ENCODE results near the gene SLC26A1.

SLC26A1 gene, protein sequence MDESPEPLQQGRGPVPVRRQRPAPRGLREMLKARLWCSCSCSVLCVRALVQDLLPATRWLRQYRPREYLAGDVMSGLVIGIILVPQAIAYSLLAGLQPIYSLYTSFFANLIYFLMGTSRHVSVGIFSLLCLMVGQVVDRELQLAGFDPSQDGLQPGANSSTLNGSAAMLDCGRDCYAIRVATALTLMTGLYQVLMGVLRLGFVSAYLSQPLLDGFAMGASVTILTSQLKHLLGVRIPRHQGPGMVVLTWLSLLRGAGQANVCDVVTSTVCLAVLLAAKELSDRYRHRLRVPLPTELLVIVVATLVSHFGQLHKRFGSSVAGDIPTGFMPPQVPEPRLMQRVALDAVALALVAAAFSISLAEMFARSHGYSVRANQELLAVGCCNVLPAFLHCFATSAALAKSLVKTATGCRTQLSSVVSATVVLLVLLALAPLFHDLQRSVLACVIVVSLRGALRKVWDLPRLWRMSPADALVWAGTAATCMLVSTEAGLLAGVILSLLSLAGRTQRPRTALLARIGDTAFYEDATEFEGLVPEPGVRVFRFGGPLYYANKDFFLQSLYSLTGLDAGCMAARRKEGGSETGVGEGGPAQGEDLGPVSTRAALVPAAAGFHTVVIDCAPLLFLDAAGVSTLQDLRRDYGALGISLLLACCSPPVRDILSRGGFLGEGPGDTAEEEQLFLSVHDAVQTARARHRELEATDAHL

DNA sequence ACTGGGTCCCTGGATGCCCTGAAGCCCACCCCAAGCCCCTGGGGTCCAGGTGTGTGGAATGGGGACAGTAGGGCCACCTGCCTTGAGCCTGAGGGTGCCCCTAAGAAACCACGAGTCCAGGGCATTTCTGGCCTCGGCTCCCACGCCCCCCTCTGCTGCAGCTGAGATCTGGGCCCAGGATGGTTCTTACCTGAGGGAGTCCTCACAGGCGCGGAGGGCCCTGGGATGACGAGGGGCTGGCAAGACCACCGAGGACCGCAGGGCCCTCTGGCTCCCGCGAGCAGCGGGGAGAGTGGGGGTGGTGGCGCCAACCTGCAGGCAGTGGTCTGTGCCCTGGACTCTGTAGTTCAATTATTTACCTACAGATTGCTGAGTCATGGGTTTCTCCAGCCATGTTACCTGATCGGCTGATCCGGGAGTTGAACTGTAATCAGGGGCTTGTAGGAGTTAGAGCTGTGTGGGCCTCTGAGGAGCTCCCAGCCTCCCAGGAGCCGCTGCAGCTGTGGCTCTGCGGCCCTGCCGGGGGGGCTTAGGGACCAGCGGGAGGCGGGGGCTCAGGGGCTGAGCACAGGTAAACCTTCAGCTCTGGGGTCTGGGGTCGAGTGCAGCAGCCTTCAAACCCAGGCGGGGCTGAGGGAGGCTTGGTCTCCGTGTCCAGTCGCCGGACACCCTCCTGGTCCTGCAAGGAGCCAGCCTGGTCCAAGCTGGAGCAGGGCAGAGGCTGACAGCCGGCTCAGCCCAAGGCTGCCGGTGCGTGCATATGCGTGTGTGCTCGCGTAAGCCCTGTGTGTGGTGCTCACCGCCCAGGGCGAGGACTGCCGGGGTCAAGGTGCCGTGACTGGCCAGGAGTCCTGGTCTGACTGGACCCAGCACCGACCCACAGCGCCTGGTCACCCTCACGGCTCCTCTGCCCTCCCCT lies at the start of gene SLC26A1:
TSS of gene SLC26A1 (minus strand) at position 294 of the 919 bp plus-strand sequence. CDS start 1,701 bp downstream, outside the sequence.
- no peak for DNase-seq

DNA sequence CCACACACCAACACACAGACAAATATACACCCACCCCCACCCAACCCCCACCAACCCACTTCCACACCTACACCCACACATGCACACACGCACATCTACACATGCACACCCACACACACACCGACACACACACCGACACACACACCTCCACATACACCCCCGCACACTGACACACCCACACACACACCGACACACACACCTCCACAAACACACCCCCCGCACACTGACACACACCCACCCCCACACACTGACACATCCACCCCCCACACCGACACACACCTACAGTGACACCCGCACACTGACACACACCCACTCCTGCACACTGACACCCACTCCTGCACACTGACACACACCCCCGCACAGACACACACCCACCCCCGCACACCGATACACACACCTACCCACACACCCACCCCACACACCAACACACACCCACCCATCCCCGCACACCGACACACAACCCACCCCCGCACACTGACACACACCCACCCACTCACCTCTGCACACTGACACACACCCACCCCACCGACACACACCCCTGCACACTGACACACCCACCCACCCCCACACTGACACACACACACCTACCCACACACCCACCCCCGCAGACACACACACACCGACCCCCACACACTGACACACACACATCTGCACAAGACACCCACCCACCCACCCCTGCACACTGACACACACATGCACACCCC lies 49.3 kb upstream of the SLC26A1 start:
- no peak for DNase-seq

DNA sequence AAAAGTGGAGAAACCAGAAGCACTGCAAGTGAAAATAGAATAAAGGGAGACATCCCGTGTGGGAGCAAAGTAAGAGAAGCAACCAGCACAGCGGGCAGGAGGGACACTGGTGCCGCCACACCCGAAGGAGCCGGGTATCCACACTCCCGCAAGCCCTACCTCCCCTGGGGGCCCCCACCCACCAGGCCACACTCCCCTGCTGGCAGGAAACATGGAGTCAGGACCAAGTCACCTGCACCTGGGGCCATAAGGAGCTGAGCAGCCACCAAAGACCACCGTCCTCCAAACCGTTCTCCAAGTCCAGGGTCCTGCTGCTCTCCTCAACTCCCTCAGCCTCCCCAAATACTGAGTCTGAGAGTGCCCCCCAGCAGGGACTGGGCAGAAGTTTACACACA lies 48.7 kb upstream of the SLC26A1 start:
- no peak for DNase-seq

DNA sequence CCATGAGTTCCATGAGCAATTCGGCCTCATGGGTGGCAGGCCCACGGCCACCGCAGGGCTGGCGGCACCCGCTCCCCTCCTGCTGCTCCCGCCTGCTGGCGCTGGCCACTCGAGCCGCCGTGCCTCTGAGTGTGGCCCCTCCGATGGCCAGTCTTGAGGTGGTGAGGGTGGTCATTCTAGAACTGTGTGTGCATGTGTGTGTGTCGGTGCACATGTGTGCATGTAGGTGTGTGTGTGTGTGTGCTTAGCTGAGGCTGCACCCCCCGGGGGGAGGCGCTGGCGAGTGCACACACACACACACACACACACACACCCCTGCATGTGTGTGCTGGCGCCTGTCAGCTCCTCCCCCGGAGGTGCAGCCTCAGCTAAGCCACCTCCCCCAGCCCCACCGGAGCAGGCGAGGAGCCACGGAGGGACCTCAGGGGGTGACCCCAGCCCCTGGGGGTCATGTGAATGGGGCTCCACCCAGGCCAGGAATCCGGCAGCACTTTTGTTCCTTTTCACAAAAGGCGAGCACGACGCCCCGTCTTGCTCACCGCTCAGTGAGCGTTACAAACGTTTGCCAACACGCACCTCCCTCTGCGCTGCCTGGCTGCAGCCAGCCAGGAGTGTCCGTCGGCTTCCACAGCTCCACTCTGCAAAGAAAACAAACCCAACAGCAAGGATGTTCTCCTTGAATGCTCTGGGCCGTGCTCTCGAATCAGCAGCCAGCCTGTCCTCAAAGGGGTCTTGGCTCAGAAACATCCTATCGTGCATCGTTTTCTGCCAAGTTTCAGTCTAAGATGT lies 48.1 kb upstream of the SLC26A1 start:
- DNase-seq = peak; percentile 54

DNA sequence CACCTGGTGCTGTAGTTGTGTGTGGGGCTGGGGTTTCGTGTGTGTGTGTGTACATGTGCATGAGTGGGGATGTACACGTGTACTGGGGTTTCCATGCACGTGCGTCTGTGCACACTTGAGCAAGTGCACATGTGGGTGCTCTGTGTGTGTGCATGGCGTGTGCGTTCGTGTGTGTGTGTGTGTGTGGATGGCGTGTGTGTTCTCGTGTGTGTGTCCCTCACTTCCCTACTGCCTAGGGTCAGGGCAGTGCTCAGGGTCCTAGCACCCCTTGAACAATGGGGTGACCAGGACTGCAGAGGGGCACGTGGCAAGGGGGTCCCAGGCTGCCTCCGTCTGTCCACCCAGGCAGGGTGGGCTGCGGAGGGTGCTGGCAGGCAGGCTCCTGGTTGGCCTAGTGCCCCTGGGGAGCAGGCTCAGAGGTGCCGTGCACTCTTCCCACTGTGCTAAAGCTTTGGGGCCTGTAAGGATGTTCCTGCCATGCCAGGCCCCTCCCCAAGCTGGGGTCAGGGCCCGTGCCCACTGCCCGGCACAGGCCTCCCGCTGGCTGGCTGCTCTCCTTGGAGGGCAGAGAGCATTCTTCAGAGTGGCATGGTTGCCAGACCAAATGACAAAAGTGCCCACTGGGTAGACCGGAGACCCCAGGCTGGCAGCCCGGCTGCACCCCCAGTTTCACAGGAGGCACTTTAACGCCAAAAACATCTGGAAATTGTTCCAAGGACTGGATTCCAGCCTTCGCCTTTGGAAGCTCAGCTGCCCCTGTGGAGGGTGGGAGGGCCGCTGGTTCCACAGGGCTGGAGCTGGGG lies 47.3 kb upstream of the SLC26A1 start:
- DNase-seq = no peak

DNA sequence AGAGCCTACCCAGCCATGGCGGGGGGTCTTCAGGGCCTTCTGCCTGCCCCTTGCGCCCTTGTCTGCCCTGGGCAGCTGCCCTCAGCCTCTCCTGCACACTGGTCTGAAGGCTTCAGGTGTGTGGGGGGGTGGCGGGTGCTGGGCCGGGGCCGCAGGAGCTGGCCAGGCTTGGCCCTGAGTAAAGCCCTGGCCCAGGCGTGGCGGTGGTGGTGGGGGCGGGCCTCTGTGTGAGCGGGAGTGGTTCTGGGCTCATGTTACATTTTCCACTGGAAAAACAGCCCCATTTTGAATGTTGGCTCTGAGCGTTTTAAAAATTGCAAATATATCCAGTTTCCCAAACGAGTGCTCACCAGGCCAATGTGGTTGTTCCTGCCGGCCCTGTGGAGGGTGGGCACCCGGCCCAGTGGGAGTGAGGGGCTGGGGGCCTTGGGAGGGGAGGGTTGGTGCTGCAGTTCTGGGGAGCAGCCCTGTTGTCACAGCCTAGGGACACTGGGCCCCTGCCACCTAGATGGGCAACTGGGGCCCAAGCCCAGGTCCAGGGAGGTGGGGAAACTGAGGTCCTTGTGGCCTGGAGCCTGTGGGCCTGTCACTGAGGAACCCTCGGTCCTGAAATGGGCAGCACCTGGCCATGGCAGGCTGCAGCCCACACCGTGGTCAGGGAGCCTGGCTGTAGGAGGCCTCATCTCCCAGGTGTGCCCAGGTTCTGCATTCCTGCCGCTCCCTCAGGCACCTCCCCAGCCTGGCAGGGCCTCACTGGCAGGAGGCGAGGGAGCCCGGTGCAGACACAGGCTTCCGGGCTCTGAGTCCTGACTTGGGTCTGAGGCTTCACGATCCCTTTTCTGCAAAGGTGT lies 46.5 kb upstream of the SLC26A1 start:
- peak; percentile 46 for DNase-seq

DNA sequence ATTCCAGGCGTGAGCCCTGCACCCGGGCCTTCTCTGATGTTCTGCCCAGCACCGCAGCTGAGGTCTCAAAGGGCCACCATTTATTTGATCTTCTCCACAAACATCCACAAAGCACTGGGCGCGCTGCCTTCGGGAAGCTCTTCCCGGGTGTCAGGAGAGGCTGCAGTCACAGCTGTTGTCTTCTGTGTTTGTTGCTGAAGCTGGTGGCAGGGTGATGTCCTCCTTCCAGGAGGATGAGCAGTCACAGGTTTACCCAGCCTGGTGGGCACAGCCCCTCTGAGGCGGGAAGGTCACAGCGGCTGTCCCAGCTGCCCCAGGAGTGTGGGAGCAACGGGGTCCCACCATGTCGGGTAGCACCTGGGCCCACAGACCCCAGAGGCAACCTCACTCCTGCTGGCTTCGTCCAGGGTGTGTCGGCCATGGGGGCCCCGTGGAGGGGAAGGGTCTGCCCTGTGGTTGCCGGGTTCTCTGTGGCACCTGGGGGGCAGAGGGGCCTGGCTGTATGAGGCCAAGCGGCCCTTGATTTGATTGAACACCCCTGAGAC lies 45.8 kb upstream of the SLC26A1 start:
- no peak for DNase-seq

DNA sequence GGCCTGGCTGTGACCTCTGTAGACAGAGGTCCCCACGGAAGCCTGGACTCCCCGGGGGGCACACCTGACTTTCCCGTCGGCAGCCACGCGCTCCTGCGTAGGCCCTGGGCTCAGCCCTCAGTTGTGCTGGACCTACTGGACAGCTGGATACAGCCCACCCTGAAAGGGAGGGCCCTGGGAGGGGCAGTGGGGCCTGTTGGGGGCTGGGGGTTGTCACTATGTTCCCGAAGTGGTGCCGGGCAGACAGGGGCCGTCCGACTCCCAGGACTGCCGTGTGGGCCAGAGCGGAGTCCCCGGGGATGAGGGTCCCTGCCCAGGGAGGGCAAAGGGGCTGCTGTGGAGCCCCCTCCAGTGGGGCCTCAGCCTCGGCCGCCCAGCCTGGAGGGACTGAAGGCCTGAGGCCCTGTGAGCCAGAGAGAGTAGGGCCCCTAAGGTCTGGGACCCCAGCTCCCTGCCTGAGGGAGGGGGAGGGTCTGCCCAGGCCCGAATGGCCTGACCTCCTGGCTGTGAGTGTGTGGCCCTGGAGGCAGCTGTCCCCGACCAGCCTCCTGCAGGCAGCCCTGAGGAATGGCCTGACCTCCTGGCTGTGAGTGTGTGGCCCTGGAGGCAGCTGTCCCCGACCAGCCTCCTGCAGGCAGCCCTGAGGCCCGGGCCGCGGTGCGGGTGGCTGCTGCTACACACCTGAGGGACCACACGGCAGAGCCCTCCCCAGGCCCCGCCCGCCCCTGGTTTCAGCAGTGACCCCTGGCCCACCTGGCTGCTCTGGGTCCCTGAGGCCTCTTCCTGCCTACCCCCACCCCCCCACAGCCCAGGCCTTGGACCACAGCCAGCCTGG lies 44.0 kb upstream of the SLC26A1 start:
- no peak for DNase-seq

DNA sequence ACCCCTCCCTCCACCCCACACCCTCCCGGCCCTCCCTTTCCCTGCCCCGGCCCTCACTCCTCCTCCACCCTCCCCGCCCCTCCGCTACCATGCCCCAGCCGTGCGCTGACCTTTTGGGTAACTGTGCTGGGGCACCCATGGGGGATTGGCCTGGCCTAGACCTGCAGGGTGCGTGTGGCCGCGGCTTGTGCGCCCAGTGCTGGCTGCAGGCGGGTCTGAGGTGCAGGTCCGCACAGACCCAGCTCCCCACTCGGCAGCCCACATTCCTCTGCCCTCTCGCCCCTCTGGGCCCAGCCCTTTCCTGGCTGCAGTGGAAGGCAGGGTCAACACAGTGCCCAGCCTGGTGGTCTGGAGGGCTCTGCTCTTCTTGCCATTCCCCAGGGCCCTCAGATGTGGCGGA lies 42.9 kb upstream of the SLC26A1 start:
- no peak for DNase-seq

DNA sequence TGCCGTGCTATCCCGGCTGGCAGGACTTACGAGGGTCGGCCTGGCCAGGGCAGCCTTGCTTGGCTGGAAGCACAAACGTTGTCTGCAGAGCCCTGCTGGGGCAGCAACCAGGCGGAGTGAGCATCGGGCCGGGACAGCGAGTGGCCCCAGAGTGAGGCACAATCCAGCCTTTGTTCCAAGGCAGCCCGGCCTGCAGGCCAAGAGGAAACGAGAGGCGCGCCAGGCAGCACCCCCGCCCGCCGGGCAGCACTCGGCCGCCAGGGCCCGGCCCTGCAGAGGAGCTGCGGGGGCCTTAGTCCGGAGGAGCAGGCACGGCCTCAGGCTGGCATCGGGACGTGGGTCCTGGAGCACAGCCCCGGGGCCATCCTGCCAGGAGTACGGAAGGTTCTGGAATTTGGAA lies 42.3 kb upstream of the SLC26A1 start:
- no peak for DNase-seq

DNA sequence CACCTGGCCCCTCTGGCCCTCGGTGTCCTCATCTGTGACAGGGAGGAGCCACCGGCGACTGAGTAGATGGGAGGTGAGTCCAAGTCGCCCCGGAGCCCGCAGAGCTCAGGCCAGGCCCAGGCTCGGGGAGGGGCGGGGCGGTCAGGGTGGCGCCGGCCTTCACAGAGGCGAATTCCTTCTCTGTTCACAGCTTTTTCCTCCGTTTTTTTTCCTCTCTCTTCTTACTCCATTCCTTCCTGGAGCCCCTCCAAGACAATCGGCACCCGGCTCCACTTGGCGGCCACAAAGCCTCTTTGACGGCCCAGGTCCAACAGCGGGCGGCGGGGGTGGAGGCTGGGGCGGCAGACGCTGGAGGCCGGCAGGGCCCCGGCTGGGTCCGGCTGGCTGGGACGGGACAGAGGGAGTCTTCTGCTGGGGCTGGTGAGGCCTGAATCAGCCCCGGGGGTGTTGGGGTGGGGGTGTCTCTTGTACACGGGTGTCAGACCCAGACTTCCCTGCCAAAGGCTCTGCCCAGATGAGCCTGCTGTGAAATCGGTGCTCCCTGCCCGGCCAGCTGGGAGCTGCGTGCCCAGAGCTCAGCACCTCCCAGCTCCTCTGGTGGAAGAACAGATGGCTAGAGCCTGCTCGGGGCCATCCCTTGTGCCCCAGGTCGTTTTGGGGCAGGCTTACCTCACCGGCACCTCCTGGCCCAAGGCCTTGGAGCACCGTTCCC lies 40.8 kb upstream of the SLC26A1 start:
- no peak for DNase-seq

DNA sequence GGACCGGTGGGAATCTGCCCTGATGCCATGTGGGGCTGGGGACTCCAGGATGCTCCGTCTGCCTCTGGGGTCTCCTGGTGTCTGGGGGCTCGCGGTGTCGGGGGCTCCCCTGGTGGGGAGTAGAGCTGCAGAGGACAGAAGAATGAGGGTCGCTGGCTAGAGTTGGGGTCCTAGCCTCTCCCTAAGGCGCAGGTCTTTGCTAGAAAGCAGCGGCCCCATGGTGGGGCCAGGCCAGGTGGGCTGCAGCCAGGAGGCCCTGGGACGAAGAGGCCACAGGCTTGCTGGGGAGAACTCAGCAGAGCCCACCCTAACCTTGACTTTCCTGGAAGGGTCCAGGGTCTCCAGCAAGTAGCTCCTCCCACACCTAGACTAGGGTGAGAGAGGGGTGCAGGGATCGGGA lies 39.7 kb upstream of the SLC26A1 start:
- DNase-seq = no peak

DNA sequence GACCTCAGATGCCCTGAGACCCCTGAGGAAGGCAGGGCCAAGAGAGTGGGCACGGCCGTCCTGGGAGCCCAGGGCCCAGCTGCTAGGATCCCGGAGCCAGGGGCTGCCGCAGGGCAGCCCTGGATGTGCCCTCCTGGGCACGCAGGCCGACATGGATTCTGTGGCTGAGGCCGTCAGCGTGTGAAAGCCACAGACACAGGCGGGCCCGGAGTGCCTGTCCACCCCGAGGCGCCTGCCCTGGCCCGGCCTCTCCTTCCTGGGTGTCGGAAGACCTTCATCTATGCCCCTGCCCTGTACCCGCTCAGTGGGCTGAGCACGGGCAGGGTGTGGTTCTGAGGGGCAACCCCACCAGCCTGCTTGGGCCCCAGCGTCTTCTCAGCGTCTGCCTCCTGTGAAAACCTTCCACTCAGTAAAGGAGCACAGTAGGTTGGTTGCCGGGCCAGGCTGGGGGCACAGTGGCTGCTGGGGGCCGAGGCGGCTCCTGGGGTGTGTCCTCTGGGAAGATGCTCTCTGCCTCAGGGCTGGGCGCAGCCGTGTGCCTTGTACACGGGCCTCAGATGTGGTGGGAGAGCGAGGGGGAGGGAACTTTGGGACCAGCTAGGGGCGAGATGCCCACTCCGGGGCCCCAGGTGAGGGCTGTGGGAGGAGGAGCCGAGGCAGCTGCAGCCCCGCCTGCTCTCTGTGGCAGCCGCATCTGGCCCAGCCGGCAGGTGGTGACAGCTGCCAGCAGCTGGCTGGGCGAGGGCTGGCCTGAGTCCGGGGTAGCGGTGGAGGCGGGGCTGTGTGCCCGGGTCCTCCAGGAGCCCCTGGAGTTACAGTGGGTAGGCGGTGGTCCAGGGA lies 39.0 kb upstream of the SLC26A1 start:
- DNase-seq = no peak

DNA sequence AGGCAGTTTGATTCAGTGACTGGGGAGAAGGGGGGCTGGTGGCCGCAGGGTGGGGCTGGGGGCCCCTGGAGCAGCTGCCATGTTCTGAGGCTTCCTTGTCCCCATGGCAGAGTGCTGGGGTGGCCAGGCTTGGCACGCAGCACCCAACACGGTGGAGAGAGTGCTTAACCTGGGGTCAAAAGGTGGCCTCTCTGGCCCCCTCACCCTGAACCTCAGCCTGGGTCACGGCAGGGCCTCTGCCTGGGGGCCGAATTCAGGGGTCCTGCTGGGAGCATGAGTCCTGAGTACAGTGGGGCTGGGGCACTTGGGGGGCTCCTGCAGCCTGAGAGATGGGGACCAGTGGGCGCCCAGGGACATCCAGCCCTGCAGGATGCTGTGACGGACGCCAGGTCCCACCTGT lies 38.1 kb upstream of the SLC26A1 start:
- DNase-seq = no peak

DNA sequence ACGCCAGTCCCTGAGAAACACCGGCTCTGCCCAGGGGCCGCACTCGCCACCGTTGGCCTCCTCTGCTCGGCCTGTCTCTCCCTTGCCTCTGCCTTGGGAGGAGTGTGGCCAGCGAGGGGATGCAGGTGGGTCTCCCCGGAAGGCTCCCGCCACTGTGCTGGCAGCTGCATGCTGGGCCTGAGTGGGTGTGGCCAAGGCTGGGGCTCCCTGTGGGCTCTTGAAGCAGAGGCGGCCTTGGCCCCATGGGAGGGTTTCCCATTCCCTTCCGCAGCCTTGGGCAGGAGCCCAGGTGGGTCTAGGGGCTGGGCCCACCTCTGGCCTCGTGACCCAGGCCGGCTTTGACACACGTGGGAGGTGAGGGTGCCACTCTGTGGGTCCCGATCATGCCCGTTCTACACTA lies 37.4 kb upstream of the SLC26A1 start:
- DNase-seq = no peak

DNA sequence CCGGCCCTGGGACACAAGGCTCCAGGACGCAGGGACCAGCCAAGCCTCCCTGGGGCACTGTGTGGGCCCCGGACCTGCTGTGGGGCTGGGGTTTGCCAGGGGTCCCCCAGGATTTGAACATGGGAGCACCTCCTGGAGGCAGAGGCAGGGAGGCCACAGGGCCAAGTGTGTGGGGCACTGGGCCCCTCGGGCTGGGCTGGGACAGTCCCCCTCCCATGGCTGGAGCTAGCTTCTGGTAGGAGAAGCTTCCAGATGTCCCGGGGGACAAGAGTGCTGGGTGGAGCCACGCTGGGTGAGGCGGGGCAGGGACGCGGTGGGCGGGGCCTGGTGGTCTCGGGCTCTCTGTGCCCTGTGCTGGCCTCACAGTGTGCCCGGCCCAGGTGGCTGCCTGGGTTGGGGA lies 36.8 kb upstream of the SLC26A1 start:
- DNase-seq = no peak

DNA sequence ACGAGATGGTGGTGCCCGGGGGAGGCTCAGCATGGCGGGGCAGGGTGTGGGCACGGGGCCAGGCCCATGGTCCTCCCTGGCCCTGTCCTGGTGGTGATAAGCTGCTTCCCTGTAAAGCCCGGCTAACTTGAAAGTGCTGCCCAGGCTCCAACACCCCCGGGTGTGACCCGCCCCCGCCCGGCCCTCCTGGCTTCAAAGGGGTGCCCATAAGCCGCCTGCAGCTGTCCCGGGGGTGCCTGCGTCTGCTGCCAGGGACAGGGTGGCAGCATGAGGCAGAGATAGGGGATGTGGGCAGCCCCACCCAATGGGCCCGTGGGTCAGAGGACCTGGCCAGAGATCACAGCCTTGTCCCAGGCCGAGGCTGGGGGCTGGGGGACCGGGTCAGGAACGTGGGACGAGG lies 36.3 kb upstream of the SLC26A1 start:
- DNase-seq = no peak

Measured in NCI-H226 (cell line).